Measurements from ENCODE around the gene SMIM33.

Gene SMIM33

DNA sequence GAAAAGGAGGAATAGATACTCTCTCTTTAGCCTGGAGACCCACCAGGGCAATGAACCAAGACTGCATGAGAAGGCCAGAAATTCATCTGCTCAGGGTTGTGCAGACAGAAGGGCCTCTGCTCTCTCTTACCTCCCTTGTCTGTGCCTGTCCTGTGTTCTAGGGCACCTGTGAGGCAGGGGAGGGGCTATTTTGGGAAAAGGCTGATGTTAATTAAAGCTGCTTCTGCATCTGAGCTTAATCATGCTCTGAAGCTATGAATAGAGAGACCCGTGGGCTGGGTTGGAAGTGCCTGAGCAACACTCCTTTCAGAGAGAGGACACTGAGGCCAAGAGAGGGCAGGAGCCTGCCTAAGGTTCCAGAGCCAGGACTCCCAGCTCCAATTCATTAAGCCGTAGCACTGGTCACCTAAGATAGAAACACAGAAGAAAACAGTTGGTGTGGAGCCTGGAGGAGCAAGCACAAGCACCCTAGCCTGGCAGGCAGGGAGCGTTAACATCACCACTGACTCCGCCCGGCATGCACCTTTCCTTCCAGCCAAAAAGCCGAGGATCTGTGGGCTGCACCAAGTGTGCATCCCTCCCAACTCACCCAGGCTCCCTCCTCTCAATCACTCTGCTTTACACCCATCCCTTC lies 43.2 kb downstream of the SMIM33 start:
- H3K36me3 ChIP-seq (ENCODE audit: insufficient read depth, low read length), result no peaks in the 10 kb centered on the region
- H3K9ac ChIP-seq (ENCODE audit: low read depth, low read length), result no peak overlapping the region
- H3K4me1 ChIP-seq (ENCODE audit: insufficient read depth, low read length), result peaks cover 7% of the 10 kb centered on the region
- H3K9me3 ChIP-seq (ENCODE audit: control insufficient read depth, insufficient read depth, low read length), result no peaks in the 10 kb centered on the region

DNA sequence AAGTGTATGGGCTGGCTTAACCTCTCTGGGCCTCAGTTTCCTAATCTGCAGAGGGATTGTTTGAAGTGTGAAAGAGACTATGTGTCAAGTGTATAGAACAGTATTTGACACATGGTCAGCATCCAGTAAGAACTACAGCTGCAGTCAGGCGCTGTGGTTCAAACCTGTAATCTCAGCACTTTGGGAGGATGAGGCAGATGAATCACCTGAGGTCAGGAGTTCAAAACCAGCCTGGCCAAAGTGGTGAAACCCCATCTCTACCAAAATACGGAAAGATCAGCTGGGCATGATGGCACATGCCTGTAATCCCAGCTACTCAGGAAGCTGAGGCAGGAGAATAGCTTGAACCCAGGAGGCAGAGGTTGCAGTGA lies 43.7 kb downstream of the SMIM33 start:
- H3K4me1 ChIP-seq (ENCODE audit: insufficient read depth, low read length), result peaks cover 7% of the 10 kb centered on the region
- H3K36me3 ChIP-seq (ENCODE audit: insufficient read depth, low read length), result no peaks in the 10 kb centered on the region

DNA sequence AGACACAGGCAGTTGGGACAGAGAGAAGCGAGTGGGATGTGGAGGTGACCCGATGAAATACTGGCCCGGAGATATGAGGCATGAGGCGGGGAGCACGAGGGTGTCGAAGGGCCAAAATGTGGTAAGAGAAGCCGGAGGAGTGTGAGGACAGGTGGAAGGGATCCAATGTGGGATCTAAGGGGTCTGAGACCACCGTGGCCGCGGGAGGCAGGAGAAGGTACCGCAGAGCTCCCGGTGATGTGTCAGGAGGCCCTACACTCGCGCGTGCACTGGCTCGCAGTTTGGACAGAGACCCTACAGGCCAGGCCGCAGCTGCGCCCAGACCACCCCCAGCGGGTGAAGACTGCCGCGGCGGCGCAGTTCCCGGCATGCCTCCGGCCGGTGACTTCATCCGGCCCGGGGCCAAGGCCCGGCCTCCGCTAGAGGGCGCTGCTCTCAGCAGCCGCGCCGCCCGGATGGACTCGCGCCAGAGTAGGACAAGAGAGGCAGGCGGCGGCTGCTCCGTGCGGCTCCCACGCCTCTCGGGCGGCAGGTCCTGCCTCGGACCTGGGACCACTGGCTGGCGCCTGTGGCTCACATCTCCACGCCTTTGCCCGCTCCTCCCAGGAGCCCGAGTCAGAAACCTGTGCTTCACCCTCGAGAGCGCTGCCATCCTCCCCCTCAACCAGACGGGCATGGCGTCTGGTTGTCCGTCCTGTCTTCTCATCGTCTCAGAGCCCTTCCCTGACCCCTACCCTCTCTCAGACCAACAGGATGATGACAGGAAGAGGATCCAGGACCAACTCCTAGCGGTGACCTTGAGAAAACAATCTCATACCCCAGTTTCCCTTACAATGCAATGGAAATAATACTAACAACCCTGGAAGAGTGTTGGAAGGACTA lies 47.1 kb downstream of the SMIM33 start:
- H3K9me3 ChIP-seq (ENCODE audit: control insufficient read depth, insufficient read depth, low read length), result no peaks in the 10 kb centered on the region
- H3K4me1 ChIP-seq (ENCODE audit: insufficient read depth, low read length), result peaks cover 7% of the 10 kb centered on the region
- peak overlapping the region; percentile 44 for H3K9ac ChIP-seq (ENCODE audit: low read depth, low read length)

More for the DNA sequence above, 43.7 kb downstream of the SMIM33 start:
- Histone ChIP-seq H3K9ac (ENCODE audit: low read depth, low read length) (no peak overlapping the region), H3K9me3 (ENCODE audit: control insufficient read depth, insufficient read depth, low read length) (no peaks in the 10 kb centered on the region)

More for the DNA sequence above, 47.1 kb downstream of the SMIM33 start:
- no peaks in the 10 kb centered on the region for H3K36me3 ChIP-seq (ENCODE audit: insufficient read depth, low read length)

Data from ES-I3 (cell line).